Ishikawa (cell line): ENCODE results near the gene ADGRG1.
A peak's percentile ranks its signal among the peaks of the same experiment; 100 is the strongest.

Experiments used
- CEBPB ChIP-seq: IDR thresholded peaks from 2 replicates; pipeline ENCODE4 v1.6.1; 2012
- CREB1 ChIP-seq: IDR thresholded peaks from 2 replicates; pipeline ENCODE4 v1.6.1; 2012; ENCODE audit warnings: low read depth
- EGR1 ChIP-seq: IDR thresholded peaks from 2 replicates; pipeline ENCODE4 v1.6.1; 2012
- EP300 ChIP-seq: IDR thresholded peaks from 2 replicates; pipeline ENCODE4 v1.6.1; 2012; ENCODE audit warnings: borderline replicate concordance
- FOXM1 ChIP-seq: IDR thresholded peaks from 2 replicates; pipeline ENCODE4 v1.6.1; 2012; ENCODE audit warnings: low read depth, borderline replicate concordance
- MAX ChIP-seq: IDR thresholded peaks from 2 replicates; pipeline ENCODE4 v1.6.1; 2012
- NFIC ChIP-seq: IDR thresholded peaks from 2 replicates; pipeline ENCODE4 v1.6.1; 2012
- RAD21 ChIP-seq: IDR thresholded peaks from 2 replicates; pipeline ENCODE4 v1.6.1; 2012; ENCODE audit warnings: low read depth
- REST ChIP-seq: IDR thresholded peaks from 2 replicates; pipeline ENCODE4 v1.6.1; 2012; ENCODE audit warnings: low read depth, mild to moderate bottlenecking
- TAF1 ChIP-seq: IDR thresholded peaks from 2 replicates; pipeline ENCODE4 v1.6.1; 2012; ENCODE audit warnings: low read depth, mild to moderate bottlenecking
- TCF12 ChIP-seq: IDR thresholded peaks from 2 replicates; pipeline ENCODE4 v1.6.1; 2012; ENCODE audit warnings: low read depth
- TEAD4 ChIP-seq: IDR thresholded peaks from 2 replicates; pipeline ENCODE4 v1.6.1; 2012
- YY1 ChIP-seq: IDR thresholded peaks from 2 replicates; pipeline ENCODE4 v1.6.1; 2012; ENCODE audit warnings: low read depth
- ZBTB7A ChIP-seq: IDR thresholded peaks from 2 replicates; pipeline ENCODE4 v1.6.1; 2012; ENCODE audit warnings: low read depth
- TF ChIP-seq, protein P1 (sequence below): IDR thresholded peaks from 2 replicates; pipeline ENCODE4 v1.6.1; 2012

ADGRG1 gene

DNA sequence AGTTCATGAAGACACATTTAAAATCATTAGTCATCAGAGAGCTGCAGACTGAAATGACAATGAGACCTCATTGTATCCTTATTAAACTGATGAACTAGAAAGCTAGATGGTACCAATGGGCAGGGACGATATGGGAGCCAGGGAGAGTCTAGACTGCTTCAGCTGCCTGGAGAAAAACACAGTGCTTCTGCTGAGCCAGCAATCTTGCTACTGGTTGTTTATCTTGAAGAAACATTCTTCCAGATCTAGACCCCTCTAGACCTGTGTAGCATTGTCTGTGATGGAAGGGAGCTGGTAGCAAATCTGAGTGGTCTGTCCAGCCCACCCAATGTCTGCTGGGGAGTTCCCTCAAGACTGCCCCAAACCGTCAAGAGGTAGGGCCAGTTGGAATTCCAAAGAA lies 64.2 kb downstream of the ADGRG1 start:
- no peak for TF ChIP-seq EP300
- TF ChIP-seq FOXM1, result no peak
- TF ChIP-seq EGR1, result no peak
- TF ChIP-seq CREB1, result no peak
- no peak for TF ChIP-seq TAF1
- no peak for TF ChIP-seq REST
- TF ChIP-seq RAD21, result no peak
- TF ChIP-seq TEAD4, result no peak

- TF ChIP-seq, protein P1, sequence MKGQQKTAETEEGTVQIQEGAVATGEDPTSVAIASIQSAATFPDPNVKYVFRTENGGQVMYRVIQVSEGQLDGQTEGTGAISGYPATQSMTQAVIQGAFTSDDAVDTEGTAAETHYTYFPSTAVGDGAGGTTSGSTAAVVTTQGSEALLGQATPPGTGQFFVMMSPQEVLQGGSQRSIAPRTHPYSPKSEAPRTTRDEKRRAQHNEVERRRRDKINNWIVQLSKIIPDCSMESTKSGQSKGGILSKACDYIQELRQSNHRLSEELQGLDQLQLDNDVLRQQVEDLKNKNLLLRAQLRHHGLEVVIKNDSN, result no peak
- TF ChIP-seq TAF1, result no peak
- no peak for TF ChIP-seq TEAD4
- no peak for TF ChIP-seq TCF12
Observed at GRCh38 chr16:57693550-57693949, 65.1 kb downstream of the ADGRG1 start.

- TF ChIP-seq CREB1, result no peak
- no peak for TF ChIP-seq TEAD4
- no peak for TF ChIP-seq EGR1
- TF ChIP-seq NFIC, result no peak
- no peak for TF ChIP-seq FOXM1
- no peak for TF ChIP-seq RAD21
- no peak for TF ChIP-seq REST
- TF ChIP-seq EP300, result no peak
- no peak for TF ChIP-seq TAF1
- TF ChIP-seq, protein P1, result no peak
- no peak for TF ChIP-seq MAX
- no peak for TF ChIP-seq CEBPB
- no peak for TF ChIP-seq TCF12
- no peak for TF ChIP-seq YY1
- TF ChIP-seq ZBTB7A, result no peak
Observed at GRCh38 chr16:57694231-57694724, 65.8 kb downstream of the ADGRG1 start.

- TF ChIP-seq, protein P1, result no peak
- no peak for TF ChIP-seq TAF1
- no peak for TF ChIP-seq TEAD4
- TF ChIP-seq RAD21, result no peak
- no peak for TF ChIP-seq CREB1
- TF ChIP-seq YY1, result 0 out of 2 replicates have a peak, but pooled peaks have one; percentile 19
- TF ChIP-seq NFIC, result no peak
Observed at GRCh38 chr16:57694725-57695679, 66.6 kb downstream of the ADGRG1 start, which contains the start of gene DRC7. TSS of gene DRC7 (plus strand) at chr16:57694806. CDS start at chr16:57697950, 3,144 bp downstream.

- TF ChIP-seq TEAD4 (no peak), ZBTB7A (no peak), TCF12 (no peak), FOXM1 (no peak), YY1 (no peak), CEBPB (no peak), EGR1 (no peak), RAD21 (no peak)
- TF ChIP-seq, protein P1, result no peak
Observed at GRCh38 chr16:57695680-57696069, 67.2 kb downstream of the ADGRG1 start.

GRCh38 chr16:57696240-57696639 lies 67.8 kb downstream of the ADGRG1 start:
- TF ChIP-seq TEAD4 (no peak), EP300 (no peak), ZBTB7A (no peak), YY1 (no peak), CREB1 (no peak)
